ENCODE results near the gene MPRIP.

The MPRIP gene

DNA sequence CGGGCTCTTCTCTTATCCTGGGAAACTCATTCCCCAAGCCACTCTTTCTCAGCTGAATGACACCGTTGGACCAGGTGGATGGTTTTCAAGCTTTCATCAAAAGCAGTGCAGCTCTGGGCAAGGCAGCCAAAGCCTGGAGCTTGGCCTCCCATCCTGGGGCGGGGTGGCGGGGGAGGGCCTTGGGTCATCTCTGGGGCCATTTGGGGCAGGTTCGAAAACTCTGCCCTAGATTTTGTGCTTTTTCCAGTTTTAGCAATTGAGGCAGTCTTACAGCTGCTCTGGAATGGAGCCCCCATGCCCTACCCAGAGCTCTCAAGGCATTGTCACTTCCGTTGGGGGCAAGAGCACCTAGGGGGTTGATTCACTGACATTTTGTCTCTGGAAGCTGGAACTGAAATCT, 9.1 kb downstream of the MPRIP start:
- no peak for DNase-seq (ENCODE audit: low spot score)

DNA sequence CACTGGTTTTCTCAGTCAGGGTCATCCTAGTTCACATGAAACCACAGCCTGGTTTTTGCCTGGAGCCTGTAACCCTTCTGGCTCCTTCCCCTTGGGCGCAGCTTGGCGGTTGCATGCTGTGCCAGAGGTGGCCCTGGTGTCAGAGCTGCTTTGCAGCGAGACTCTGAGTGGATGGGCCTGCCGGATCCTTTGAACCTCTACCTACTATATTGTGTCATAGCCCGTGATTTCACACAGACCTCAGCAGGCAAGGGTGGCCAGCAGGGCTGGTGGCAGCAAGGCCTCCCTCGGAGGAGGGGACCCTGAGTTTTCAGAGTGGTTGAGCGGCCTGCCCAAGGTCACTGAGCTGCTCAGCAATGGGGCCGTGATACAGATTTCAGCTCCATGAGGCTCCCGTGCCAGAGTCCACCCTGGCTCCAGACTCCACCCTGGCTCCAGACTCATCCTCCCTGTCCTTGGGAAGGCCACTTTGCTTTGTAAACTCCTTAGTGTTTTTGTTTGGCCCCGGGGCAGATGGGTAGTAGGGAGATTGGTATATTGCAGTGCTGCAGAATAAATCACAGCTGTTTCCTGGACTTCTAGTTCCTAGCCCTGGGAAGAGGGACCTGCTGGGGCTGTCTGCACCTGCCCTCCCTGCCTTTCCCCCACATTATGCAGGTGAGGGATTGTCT, 9.7 kb downstream of the MPRIP start:
- DNase-seq (ENCODE audit: low spot score): no peak

DNA sequence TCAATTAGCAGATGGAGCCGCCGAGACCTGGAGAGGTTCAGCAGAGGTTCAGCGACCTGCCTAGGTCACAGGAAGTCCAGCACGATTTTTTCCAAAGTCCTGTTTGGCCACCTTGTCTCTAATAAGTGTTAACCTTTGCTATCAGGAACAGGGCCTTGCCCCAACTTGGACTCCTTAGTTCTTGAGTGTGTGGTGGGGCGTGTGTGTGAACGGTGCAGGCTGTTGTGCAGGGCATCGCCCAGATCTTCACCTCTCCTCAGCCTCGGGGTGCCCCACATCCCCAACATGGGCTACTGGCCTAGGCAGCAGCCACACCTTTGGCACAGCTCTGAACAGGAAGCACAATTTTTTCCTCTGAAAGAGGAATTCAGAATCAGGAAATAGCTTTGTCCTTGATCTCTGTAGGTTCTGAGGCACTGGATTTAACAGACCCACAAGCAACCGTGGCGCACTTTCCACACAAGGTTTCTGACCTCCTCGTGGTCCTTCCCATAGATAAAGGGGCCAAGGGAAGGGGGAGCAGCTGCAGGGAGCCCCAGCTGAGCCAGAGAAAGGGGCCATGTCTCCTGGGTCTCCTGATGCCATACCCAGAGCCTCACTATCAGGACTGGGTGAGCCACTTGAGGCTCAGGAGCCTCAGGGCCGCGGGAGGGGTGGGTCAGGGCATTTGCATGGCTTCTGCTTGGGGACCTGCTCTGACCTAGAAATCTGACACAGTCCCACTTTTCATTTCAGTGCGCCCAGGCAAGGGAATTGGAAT, 10.4 kb downstream of the MPRIP start:
- no peak for DNase-seq (ENCODE audit: low spot score)

DNA sequence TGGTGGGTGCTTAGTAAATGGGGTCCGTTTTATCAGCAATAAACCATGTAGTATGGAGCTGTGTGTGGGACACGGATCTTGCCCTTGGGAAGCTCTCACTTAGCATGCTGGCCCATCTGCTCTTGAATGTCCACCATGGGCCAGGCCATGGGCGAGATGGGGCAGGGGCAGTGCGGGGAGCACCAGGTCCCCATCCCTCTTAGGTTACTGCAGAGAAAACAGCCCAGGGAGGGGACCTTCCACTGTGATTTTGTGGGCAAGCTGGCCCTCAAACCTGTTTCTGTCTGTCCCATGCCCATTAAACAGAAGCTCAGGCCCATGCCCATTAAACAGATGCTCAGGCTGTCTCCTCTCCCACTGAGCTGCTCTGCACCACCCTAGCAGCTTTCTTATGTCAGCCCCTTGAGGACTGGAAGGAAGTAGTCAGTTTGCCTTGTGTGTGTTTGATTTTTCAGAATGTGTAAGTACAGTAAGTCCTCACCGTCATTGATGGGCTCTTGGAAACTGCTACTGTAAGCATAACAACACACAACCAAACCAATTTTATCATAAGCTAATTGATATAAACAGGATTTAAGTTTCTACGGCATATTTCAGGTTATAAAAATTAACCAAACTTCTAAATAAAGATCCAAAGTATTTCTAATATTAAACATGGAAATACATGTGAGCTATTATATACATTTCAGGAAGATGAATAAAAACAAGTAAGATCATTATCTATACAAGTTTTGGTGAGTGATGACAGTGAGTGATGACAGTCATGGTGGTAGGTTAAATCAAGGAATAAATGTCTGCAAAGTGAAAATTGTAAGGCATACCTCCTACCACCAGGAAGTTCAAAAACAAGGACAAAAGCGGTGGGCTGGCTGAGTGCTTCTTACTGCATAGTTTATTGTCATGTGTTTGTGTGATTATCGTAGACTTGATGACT, 11.5 kb downstream of the MPRIP start:
- DNase-seq (ENCODE audit: low spot score): no peak

DNA sequence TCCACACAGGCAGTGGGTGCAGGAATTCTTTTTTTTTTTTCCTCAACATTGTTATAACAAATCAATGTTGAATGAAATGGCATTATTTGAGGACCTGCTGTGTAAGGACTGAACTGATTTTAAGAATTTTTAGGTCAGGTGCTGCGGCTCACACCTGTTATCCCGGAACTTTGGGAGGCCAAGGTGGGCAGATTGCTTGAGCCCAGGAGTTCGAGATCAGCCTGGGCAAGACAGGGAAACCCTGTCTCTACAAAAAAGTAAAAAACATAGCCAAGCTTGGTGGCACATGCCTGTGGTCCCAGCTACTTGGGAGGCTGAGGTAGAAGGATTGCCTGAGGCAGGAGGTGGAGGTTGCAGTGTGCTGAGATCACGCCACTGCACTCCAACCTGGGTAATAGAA, 12.4 kb downstream of the MPRIP start:
- DNase-seq (ENCODE audit: low spot score): no peak

DNA sequence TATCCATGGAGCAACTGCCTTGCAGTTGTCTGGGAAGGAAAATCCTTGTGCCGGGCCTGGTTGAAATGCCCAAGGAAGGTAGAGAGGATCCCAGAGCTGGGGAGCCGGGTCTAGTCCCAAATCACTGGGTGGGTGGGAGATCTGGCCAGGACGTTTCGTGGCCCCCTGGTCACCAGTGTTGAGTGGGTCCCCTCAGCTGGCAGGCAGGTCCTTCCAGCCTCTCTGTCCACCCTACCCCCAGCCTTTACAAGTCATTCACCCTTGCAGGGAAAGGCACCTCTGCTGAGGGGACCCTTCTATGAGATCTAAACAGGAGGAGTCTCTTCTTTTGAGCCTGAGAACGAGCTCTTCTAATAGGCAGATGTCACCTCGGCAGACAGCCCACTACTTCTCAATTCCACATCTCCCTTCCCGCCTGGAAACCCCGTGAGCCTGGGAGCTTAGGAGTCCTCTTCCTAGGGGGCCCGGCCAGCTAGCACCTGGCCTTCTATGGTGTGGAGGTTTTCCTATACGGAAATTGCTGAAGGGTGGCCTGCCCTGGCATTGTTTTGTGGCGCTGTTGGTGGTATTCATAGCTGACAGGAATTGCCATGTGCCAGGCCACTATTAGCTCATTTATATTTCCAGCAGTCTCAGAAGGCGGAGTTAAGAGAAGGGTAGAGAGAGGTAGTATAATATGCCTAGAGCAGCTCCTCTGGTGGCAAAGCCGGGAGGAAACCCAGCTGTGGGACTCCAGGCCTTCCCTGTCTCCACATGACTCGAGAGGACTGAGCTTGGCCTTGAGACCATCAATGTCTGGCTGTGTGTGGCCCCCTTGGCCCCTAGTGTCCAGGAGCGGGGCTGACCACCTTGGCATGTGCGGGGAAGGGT, 13.3 kb downstream of the MPRIP start:
- DNase-seq (ENCODE audit: low spot score): no peak

DNA sequence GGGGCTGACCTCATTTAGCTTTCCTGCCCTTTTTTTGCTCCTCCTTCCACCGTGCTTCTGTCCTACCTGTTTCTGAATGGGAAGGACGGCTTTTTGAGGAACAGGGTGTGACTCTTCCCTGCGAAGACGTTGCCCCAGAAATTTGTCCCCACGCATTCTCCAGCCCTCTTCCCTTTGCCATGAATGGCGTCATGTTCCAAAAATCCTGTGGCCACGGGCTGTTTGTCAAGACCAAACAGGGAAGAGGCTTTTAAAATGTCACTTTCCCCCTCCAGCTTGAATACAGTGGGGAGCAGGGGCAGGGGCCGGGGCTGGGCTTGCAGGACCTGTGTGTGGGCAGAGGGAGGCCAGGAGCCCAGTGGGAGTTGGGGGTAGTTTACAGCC, 13.9 kb downstream of the MPRIP start:
- DNase-seq (ENCODE audit: low spot score): no peak

DNA sequence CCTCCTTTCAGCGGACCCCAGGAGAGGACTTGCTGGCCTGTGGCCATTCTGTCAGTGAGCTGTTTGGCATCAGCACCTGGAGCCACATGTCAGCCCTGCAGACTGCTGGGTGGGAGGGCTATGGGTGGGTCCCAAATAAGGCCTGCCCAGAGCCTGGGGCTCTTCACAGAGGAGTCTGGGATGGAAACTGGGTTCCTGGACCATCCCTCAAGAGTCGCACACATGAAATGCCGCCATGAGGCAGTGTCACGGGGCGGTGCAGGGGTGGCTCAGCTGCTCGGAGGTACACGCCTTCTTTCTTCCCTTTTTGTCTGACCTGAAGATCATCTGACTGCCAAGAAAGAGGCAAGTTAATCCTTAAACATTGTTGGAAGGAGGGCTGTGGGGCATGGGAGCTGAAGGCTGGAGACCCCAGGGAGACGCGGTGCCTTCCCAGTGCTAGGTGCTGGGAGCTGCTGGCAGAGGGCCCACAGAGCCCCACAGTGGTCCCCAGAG, 14.8 kb downstream of the MPRIP start:
- DNase-seq (ENCODE audit: low spot score): no peak

DNA sequence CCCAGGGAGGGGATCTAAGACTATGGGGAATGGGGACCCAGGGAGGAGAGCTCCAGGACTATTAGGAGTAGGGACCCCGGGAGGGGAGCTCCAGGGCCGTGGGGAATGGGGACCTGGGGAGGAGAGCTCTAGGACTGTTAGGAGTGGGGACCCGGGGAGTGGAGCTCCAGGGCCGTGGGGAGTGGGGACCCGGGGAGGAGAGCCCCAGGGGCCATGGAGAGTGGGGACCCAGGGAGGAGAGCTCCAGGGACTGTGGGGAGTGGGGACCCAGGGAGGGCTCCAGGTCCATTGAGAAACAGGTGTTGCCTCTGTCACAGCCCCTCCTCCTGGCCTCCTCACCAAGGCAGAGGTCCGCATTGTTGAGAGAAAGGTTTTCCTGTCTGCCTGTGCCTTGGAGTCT, 16.0 kb downstream of the MPRIP start:
- DNase-seq (ENCODE audit: low spot score): no peak

DNA sequence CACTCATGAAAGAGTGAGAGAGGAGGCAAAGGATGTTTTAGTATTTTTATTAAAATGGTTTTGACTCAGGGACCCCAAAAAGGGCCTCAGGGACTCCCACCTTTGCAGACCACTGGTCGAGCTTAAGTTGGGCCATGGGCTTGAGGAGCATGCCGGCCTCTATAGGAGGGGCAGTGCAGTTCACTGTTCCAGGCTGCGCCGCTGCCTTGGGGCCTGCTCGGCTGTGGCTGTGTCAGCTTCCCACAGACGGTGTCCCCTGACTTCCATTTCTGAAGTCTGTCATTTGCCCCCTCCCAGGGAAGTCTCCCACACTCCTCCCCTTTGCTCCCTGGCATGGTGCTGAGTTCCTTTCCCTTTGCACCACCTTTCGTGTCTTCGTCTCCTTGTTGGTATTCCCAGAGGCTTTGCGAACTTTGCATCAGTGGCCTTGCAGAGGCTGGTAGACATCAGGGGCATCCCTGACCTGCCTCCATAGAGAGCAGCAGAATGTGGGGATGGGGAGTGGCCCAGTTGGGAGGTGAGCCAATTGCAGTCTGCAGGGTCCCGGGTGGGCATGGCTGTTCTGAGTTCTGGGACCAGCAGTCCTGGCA, 17.1 kb downstream of the MPRIP start:
- DNase-seq (ENCODE audit: low spot score): no peak

DNA sequence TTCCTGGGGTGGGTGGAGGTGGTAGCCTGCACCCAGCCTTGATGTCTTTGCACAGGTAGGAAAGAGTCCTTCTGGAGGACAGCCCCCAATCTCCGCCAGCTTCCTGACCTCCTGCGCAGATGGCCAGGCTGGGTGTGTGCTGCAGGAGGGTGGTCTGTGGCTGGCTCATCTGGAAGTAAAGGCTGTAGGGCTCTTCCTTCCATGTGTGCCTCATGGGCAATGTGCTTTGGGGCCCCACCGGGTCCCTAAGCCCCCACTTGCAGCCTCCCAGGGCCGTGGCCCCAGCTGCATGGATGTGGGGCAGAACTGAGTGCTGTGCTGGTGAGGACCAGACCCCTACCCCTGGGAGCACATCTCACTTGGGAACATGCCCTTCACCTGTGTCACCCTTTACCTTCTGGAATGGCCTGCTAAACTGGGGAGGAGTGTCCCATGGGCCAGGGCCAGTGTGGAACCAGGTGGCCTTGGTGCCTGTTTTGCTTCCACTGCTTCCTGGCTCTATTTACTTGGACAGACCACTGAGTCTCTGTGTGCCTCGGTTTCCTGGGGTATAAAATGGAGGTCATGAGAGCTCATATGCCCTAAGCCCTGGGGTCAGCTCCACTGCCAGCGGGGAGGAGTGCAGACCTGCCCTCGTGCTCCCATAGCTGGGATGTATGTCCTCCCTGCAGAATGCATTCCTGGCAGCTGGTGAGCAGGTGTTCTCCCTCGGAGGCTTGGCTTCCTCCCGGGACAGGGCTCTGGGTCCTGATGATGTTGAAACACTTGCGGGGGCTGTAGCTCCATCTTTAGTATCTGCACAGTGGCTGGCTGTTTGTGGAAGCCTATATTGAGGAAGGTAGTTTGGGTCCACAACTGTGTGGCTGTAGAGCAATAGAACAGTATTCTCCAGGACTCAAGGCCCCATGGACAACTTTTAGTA, 18.0 kb downstream of the MPRIP start:
- DNase-seq (ENCODE audit: low spot score): no peak

DNA sequence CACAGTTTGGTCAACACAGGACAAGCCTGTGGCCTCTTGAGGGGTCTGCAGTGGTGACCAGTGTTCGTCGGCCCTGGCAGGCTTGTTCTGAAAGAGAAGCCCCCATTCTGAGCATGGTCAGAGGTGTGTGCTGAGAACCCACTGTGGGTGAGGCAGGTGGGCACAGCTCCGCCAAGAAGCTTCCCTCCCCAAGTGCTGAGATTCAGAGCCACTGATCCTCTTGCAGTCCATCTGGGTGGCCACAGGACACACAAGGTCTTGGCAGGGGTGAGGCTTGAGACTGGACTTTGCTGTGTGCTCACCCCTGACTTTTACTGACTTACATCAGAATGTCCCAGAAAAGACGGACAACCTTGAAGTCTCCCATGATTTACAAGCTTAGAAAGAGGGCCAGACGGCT, 18.7 kb downstream of the MPRIP start:
- DNase-seq (ENCODE audit: low spot score): no peak

DNA sequence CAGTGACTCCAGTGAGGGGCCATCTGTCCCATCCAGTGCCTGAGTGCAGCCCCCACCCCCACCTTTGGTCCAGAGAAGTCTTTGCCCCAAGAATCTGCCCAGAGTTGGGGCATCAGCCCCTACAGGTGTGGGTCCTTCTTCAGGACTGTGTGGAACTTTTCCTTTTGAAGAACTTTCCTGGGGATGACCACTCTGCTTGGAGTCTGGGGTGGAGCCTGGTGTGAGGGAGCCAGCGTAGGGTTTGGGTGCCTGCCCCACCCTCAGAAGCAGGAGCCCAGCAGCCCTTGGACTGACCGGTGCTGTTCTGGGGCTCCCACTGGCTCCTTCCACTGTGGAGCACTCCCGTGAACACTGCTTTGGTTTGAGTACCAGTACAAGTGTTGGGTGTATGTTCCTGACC, 19.3 kb downstream of the MPRIP start:
- no peak for DNase-seq (ENCODE audit: low spot score)

DNA sequence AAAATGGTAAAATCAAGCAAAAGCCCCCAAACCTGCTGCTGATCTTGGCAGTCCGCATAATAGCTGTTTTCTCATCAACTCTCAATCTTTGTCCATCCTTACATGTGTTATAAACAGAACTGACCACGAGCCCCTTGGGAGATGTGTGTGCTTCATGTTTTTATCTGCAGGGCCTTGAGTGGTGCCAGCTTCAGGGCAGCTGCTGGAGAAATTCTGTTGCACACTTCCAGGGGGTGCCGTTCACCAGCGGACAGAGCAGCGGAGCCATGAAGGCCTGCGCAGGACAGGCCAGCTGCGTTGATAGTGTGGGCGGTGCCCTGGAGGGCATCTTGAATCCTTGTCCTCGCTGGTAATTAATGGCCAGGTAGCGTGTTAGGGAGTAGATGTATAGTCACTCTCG, 20.1 kb downstream of the MPRIP start:
- no peak for DNase-seq (ENCODE audit: low spot score)

DNA sequence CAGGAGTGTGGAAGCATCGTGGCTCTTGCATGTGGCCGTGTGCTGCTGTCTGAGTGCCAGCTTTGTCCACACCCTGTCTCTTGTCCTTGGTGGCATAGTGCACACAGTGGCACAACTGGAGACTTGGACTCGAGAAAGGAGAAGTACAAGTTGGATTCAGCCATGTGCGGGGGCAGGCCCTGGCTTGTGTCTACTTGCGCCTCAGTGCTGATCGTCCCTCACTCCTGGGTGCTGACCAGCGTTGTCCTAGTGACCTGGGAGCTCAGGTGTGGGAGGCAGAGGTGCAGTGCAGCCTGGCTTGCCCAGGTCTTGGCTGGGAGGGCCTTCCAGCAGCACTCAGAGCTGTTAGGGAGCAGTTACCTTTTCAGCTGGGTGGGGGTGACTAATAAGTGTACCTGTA, 20.6 kb downstream of the MPRIP start:
- peak; percentile 28 for DNase-seq (ENCODE audit: low spot score)

DNA sequence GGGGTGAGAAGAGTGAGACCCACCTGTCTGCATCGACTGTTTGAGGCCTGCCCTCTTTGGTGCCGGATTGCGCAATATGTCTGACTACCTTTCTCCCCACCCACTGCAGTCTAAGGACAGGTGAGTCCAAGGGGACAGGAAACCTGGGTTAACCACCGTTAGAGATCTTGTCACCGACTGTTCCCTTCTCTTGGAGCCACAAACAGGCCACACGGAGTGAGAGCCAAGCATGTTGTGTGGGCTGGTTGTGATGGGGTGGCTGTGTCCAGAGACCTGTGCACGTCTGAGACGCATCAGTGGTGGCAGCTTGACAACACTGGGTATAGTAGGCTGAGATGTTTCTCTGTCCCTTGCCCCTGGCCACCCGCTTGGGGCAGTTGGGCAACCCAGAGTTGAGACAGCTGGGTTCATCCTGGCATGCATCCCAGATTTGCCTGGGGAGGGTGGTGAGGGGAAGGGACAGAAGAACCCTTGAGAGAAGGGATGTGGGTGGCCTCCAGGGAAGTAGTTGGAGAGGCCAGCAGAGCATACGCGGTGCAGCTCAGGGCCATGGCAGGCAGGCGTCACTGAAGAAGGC, 21.4 kb downstream of the MPRIP start:
- DNase-seq (ENCODE audit: low spot score): peak; percentile 97

DNA sequence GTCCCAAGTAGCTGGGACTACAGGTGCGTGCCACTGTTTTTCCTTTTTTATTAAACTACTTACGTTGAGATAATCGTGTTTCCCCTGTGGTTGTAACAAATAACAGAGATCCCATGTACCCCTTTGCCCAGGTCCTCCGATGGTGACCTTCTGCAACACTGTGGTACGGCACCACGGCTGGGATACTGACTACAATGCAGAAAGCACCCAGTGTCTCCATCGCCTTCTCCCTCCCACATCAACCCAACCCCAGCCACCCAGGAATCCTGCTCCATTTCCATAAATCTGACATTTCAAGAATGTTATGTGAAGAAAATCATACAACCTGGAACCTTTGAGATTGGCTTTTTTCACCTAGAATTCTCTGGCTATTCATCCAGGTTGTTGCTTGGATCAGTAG, 22.1 kb downstream of the MPRIP start:
- no peak for DNase-seq (ENCODE audit: low spot score)

DNA sequence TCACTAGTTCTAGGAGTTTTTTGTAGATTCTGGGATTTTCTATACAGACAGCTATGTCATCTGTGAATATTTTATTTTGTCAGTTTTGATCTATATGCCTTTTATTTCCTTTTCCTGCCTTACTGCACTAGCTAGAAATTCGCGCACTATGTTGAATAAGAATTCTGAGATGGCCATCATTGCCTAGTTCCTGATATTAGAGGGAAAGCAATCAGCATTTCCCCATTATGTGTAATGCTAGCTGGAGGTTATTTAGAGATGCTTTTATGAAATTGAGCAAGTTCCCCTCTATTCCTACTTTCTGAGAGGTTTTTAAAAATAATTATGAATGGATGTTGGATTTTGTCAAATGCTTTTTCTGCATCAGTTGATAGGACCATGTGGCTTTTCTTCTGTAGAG, 23.8 kb downstream of the MPRIP start:
- DNase-seq (ENCODE audit: low spot score): no peak

DNA sequence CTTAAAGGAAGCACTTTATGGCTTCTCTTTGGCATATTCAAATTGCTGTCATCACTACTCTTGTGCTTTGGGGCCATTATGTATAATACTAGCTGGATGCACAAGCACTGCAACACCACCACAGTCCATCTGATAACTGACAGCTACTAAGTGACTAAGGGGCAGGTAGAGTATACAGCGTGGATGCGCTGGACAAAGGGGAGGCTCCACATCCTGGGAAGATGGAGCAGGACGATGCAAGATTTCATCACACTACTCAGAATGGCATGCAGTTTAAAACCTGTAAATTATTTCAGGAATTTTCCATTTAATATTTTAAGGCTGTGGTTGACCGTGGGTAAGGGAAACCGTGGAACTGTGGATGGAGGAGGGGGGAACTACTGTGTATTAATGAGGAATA, 25.0 kb downstream of the MPRIP start:
- DNase-seq (ENCODE audit: low spot score): no peak

DNA sequence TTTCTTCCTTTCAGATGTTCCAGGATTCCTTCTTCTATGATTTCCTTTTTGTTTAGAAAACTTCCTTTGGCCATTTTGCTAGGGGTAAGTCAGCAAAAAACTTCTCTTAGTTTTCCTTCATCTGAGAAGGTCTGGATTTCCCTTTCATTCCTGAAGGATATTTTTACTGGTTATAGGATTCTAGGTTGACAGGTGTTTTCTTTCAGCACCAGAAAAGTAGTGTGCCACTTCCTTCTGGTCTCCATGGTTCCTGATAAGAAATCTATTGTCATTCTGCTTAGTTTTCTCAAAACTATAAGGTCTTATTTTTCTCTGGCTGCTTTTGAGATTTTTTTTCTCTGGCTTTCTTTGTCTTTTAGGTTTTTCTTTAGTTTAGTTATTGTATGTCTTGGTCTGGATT, 27.6 kb downstream of the MPRIP start:
- no peak for DNase-seq (ENCODE audit: low spot score)
